ENCODE results near the gene TTF1. TPM values are rescaled to one million over a fixed set of nuclear protein-coding genes. Genes with fewer than 3 reads are reported as not detected.

TTF1 gene
- total RNA-seq, 1 donor from 2014 or later, result 12.1 TPM

DNA sequence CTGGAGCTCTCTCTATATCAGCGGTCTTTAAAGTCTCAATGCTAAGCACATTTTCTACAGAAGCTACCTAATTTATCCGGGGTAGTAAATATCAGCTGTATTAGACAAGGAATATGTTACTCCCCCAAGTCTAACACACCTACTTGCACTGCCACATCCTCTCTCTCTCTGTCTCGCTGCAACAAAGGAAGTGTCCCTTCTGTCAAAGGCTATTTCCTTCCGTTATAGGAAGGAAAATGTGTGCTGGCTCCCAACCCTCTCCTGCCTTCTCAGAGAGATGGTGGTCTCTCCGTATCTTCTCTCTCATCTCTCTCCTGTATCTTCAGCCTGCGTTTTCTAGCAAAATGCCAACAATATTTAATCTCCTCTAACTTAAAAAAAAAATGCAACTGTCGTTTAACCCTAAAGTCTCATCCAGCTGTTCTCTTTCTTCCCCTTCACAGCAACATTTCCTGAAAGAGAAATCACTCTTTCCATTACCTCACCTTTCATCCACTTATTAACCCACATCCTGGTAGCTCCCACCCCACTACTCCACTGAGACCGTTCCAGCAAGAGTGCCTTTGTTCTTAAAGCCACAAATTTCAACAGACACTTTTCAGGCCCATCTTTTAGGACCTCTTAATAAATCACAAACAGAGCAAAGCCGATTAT is 2.3 kb downstream of the TTF1 start:
- DNase-seq (no peak), ATAC-seq (no peak)
- Histone ChIP-seq H3K36me3 (peaks cover 24% of the 10 kb centered on the region), H3K4me3 (no peak overlapping the region), H3K27ac (no peak overlapping the region), H3K27me3 (no peaks in the 10 kb centered on the region), H3K4me1 (peaks cover 12% of the 10 kb centered on the region), H3K9me3 (no peaks in the 10 kb centered on the region)
- intact Hi-C loops (cut with DNase I), result no loop called here
- TF ChIP-seq, protein P1, sequence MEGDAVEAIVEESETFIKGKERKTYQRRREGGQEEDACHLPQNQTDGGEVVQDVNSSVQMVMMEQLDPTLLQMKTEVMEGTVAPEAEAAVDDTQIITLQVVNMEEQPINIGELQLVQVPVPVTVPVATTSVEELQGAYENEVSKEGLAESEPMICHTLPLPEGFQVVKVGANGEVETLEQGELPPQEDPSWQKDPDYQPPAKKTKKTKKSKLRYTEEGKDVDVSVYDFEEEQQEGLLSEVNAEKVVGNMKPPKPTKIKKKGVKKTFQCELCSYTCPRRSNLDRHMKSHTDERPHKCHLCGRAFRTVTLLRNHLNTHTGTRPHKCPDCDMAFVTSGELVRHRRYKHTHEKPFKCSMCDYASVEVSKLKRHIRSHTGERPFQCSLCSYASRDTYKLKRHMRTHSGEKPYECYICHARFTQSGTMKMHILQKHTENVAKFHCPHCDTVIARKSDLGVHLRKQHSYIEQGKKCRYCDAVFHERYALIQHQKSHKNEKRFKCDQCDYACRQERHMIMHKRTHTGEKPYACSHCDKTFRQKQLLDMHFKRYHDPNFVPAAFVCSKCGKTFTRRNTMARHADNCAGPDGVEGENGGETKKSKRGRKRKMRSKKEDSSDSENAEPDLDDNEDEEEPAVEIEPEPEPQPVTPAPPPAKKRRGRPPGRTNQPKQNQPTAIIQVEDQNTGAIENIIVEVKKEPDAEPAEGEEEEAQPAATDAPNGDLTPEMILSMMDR (IDR thresholded peaks at IDR 0.05), result no peak

DNA sequence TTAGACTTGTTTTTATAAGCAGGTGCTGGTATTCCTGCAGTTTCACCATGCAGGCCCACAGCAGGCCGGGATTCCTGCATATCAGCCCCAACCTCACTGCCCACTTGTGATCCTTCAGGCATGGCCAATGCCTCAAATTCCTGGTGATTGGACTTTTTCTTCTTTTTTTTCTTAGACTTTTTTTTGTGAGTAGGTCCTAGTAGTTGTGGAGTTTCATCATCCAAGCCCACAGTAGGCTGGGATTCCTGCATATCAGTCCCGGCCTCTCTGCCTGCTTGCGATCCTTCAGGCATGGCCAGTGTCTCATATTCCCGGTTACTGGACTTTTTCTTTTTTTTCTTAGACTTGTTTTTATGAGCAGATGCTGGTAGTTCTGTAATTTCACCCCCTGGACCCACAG is 4.8 kb downstream of the TTF1 start:
- Histone ChIP-seq H3K9me3 (no peaks in the 10 kb centered on the region), H3K27me3 (no peaks in the 10 kb centered on the region), H3K36me3 (peaks cover 49% of the 10 kb centered on the region), H3K27ac (no peak overlapping the region), H3K4me1 (peaks cover 12% of the 10 kb centered on the region), H3K4me3 (no peak overlapping the region)
- ATAC-seq (no peak), DNase-seq (no peak)
- intact Hi-C loops (cut with DNase I), result no loop called here
- TF ChIP-seq, protein P1 (IDR thresholded peaks at IDR 0.05), result no peak

DNA sequence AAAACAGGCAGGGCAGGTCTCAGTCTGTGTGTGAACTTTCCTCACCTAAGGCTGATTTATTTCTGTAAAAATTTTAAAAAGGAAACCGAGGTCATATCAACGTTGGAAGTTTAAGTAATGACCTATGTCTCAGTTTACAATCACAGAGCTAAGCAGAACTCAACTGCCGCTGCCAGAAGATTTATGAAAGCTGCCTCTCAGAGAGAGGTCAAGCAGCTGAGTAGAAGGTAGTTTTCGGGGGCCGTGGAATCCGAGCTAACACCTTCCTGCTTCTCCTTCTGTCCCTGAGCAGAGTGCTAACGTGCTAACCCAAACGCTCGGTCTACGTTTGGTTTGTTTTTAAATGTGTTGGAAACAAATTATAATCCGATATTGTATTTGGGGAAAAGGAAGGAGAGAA is 11.1 kb downstream of the TTF1 start:
- no peak for DNase-seq
- Histone ChIP-seq H3K27me3 (no peaks in the 10 kb centered on the region), H3K9me3 (no peaks in the 10 kb centered on the region), H3K4me1 (no peaks in the 10 kb centered on the region), H3K4me3 (no peak overlapping the region), H3K36me3 (peaks cover 92% of the 10 kb centered on the region), H3K27ac (no peak overlapping the region)
- intact Hi-C loops (cut with DNase I), result no loop called here
- TF ChIP-seq, protein P1 (IDR thresholded peaks at IDR 0.05), result no peak
- no peak for ATAC-seq

DNA sequence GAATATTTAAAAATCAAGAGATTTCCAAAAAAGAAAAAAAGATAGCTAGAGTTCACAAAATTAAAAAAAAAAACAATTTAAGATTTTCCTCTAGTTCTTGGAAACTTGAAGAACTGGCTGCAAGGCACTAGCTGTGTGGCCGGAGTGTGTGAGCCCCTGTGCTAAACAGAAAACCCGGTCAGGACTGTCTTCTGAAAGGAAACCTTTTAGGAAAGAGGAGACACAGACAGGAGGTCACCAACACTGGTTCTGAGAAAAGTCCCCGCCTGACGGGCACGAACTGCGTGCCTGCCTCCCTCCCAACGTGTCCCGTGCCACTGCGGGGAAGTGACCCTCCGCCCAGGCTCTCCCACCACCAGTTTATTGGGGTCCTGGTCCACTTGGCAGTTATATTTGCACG is 15.2 kb downstream of the TTF1 start:
- Histone ChIP-seq H3K27ac (no peak overlapping the region), H3K36me3 (peaks cover 98% of the 10 kb centered on the region), H3K27me3 (no peaks in the 10 kb centered on the region), H3K9me3 (no peaks in the 10 kb centered on the region), H3K4me3 (no peak overlapping the region), H3K4me1 (no peaks in the 10 kb centered on the region)
- no peak for ATAC-seq
- intact Hi-C loops (cut with DNase I), result no loop called here
- no peak for DNase-seq
- TF ChIP-seq, protein P1 (IDR thresholded peaks at IDR 0.05), result no peak

DNA sequence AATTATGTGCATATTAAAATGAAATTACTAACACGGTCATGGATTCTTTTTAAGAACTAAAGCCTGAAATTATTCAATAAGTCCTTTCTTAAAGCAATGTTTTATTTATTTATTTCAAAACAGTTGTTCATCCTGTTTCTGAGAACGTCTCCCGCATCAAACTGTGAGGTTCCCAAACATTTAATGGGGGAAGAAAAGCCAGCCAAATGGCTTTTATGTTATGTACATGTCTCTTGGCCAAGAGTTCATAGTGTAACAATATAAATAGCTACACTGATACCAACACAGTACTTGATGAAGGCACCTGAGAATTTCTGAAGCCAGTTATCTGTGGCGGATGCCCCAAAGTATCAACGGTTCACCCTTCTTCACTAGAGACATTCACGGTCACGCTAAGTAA is 15.7 kb downstream of the TTF1 start:
- intact Hi-C loops (cut with DNase I), result no loop called here
- DNase-seq (no peak), ATAC-seq (no peak)
- H3K36me3 ChIP-seq, result peaks cover 98% of the 10 kb centered on the region
- no peak overlapping the region for H3K4me3 ChIP-seq
- no peaks in the 10 kb centered on the region for H3K9me3 ChIP-seq
- no peaks in the 10 kb centered on the region for H3K27me3 ChIP-seq
- no peaks in the 10 kb centered on the region for H3K4me1 ChIP-seq
- no peak overlapping the region for H3K27ac ChIP-seq
- TF ChIP-seq, protein P1 (IDR thresholded peaks at IDR 0.05), result no peak

DNA sequence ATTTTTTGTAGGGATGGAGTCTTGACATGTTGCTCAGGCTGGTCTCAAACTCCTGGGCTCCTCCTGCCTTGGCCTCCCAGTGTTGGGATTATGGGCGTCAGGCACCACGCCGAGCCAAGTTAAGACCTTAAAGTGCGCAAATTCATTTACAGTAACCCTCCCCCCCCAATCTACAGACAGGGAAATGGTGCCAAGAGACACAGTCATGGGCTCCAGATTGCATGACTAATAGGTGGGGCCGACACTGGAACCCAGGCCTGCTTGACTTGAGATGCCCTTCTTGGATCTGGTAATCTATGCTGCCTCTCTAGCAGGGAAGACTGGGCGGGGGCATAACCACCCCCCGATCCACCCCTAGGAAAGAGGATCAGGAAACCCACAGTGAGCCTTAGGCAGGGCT is 19.5 kb downstream of the TTF1 start:
- peaks cover 5% of the 10 kb centered on the region for H3K4me1 ChIP-seq
- H3K36me3 ChIP-seq, result peaks cover 78% of the 10 kb centered on the region
- H3K4me3 ChIP-seq, result no peak overlapping the region
- TF ChIP-seq, protein P1 (IDR thresholded peaks at IDR 0.05), result no peak
- intact Hi-C loops (cut with DNase I), result no loop called here
- no peaks in the 10 kb centered on the region for H3K9me3 ChIP-seq
- DNase-seq (no peak), ATAC-seq (no peak)
- no peaks in the 10 kb centered on the region for H3K27me3 ChIP-seq
- no peak overlapping the region for H3K27ac ChIP-seq
